GM19099 (cell line): ENCODE measurements around the gene KCNK4.
A peak's percentile ranks its signal among the peaks of the same experiment; 100 is the strongest.

Experiments used
- POLR2A ChIP-seq: IDR thresholded peaks from 3 replicates; pipeline ENCODE4 v1.6.1; 2011; ENCODE audit warnings: low read depth; ENCODE audit not compliant: insufficient read length; ENCODE audit errors: extremely low read depth

KCNK4 gene

DNA sequence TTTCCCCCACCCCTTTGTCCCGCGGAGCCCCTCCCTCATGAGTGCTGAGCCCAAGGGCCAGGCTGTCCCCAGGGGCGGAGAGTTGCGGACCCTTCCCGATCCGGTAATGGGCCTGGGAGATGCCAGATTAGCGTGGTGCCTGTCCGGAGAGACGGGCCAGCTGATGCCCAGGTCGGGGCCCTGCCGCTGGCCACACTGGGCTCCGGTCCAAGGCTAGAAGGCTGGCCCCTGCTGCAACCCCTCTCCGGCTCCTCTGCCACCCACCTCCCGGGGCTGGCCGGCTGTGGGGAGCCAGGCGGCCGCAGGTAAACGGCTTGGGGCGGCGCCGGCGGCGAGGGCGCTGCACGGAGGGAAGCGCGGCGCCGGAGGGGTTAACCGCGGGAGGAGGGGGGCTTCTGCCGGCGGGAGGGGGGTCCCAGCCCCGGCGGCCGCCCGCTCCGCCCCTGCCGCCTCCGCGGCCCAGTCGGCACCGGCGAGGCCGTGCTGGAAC, at the start of gene KCNK4:
TSS of gene KCNK4 (plus strand) at position 41 of the 490 bp plus-strand sequence. CDS start 1,717 bp downstream, outside the sequence.
- no peak for TF ChIP-seq POLR2A

DNA sequence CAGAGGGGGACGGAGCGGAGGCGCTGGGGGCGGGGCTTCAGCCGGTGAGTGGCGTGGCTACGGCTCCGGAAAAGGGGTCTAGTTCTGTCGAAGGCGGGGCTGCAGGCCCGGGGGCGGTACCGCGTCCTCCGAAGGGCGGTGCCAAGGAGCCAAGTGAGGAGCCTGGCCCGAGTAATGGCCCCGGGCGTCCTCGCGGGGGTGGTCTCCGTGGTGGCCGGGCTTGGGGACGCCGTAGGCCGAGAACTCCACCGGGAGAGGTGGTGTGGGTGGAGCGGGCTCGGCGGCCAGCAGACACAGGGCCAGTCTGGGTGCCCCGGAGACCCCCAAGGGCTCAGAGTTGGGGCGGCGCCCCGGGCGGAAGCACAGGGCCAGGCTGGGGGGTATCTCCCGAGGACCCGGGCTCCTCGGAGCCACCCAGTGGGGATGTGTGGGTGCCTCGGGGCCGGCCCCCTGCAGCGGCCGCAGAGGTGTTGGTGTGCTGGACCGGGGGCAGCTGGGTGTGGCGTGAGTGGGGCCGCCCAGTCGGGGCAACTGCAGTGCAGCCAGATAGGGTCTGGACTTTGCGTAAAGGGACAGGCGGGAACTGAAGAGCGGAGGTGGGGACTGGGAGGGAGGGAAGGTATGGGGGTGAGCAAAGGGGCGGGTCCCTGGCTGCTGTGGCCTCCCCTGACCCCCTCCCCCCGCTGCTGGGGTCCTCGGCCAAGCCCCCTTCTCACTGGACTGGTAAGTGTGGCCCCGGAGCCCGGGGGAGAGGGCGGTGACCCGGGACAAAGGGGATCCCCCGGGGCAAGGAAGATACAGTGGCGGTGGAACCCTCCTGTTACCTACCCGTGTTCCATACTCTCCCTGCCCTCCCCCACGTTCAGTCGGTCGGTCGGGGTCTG, 49.4 kb upstream of the KCNK4 start:
- peak; percentile 53 for TF ChIP-seq POLR2A

DNA sequence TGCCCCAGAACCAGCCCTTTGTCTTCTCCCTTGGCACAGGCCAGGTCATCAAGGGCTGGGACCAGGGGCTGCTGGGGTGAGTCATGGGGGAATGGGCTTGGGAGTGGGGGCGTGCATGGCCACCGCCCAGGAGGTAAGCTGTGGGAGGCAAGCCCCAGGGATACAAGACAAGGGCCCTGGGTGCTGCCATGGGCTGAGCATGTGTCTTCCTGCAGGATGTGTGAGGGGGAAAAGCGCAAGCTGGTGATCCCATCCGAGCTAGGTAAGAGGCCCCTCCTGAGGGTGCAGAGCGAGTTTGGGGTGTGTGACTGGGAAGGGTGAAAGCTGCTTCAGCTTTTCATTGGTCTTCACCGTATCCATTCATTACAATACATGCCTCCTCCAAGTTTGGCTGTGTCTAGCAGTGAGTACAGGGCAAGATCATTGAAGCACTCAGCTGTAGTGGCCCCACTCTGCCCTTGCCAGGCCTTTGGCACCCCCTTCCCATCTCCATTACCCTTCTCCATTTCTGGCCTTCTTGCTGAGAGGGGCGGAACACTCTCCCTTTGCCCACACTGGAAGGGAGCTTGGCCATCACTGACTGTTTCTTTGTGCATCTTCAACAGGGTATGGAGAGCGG, 47.8 kb upstream of the KCNK4 start:
- TF ChIP-seq POLR2A = no peak

DNA sequence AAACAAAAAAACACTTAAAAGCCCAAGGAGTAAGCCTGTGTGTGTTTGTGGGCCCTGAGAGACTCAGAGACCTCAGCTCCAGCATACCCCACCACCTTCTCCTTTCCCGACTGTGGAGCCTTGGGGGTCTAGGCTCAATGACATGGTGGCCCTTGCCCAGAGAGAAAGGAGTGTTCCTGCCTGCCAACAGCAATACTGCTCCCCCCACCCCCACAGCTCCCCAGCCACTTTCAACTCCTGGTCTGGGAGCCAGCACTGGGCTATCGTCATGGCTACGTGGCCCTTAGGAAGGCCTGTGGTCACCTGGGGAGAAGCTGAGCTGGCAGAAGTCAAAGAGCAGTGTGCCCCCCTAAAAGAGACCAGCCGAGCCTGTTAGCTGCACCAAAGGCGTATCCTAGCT, 47.0 kb upstream of the KCNK4 start:
- no peak for TF ChIP-seq POLR2A

DNA sequence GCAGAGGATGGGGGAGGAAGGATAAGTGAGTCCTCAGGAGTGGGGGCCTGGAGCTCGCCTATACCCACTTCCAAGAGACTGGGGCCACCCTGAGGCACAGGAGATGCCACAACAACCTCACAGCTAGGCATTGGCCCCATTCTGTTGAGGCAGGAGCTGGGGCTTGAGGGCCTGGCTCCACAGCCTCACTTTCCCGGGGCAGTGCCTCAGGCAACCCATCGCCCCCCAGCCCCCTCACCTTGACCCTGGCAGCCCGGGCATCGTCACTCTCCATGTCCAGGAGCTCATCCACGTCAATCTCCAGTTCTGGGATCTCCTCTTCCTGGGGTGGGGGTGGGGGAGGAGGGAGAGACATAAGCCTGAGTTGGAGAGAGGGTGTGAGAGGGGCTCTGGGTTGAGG, 46.1 kb upstream of the KCNK4 start:
- TF ChIP-seq POLR2A = peak; percentile 13

DNA sequence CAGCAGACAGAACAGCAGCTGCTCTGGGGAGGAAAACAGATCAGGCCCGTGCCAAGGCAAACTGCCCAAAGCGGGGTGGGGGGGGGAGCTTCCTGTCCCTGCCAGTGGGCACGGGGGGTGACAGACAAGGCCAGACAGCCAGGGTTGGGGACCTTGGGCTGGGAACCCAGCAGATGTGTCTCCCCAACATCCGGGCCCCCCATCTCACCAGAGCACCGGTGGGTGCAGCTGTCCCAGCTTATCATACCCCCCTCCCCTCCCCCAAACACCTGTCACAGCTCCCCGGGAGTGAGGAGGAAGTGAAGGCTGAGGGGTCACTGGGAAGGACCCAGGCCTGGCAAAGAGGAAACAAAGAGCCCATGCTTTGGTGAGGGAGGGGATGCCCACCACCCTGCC, 45.7 kb upstream of the KCNK4 start:
- no peak for TF ChIP-seq POLR2A

DNA sequence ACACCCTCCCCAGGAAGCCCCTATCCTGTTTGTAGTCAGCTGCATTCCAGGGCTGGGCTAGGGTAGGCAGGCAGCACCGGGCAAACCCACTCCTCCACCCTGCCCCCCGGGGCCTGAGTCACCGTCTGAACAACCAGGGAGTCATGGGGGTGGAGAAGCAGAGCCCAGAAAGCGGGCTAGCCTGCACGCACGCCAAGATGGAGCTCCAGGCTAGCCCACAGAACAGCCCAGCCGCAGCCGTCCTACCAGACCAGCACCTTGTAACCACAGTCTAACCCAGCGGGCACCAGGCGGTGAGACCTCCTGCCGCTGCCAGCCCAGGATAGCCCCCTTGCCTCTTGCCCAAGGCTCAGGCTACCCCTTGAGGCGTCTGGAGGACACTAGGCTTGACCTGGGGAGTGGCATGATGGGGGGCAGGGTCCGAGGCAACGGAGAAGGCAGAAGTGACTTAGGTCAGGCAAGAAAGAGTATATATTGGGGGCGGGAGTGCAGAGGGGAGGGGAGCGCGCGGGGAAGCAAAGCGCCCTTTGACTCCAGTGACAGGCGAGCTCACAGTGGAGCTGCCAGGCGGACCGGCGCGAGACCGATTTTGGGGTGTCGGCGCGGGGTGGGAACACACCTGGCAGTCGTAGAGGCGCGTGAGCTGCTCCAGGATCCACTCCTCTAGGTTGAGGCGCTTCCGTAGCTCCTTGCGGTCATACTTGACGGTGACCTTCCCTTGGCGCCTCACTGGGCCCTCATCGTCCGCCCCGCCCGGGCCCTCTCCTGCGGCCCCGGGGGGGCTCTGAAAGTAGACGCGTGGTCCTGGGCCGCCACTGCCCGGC, 45.1 kb upstream of the KCNK4 start:
- peak; percentile 1 for TF ChIP-seq POLR2A

DNA sequence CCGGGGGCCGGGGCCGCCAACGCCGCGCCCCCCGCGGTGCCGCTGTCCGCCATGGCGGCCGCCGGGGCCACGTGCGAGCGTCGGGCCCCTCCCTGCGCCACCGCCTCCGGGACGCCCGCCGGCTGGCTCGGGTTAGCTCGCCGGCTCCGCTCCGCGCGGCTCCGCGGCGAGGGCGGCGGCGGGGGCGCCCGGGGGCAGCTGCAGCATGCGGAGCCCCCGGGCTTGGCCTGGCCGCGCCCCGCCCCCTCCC, 44.6 kb upstream of the KCNK4 start:
- peak; percentile 4 for TF ChIP-seq POLR2A

DNA sequence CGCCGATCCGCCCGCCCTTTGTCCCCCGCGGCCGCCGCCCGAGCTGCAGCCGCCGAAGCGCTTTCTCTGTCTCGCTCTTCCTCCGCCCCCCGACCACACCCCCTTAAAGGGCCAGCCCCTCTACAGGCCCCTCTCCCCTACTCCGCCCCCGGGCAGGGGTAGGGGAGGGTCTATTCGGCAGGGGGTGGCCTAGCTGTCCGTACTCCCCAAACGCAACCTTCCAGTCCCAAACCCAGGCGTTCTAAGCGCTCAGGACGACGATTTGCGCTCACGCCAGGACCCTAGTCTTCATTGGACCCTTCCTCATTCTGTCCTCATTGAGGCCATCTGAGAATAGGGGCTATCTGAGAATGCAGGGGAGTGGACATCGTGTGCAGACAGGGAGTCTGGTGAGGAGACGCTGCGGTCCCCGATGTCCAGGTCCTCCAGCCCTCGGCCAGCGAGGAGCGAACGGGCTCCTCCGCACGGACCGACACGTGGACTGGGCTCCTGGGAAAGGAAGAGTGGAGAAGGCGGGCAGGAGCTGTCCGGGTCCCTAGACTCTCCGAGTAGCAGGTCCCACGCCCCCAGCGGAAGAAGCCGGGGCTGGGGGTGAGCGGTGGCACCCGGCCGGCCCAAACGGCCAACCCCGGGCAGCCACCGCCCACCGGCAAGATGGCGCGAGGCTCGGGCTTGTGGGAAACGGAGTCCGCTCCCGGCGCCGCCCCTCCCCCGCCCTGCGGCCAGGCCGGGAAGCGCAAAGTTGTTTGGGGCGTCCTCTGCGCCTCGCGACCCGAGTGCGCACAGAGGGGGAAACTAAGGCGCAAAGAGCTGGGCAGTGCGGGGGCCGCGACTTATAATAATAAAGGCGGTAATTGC, 44.0 kb upstream of the KCNK4 start, which contains the start of gene PPP1R14B:
TSS of gene PPP1R14B (minus strand) at position 73 of the 858 bp plus-strand sequence. CDS start 270 bp downstream, outside the sequence.
- peak; percentile 24 for TF ChIP-seq POLR2A

DNA sequence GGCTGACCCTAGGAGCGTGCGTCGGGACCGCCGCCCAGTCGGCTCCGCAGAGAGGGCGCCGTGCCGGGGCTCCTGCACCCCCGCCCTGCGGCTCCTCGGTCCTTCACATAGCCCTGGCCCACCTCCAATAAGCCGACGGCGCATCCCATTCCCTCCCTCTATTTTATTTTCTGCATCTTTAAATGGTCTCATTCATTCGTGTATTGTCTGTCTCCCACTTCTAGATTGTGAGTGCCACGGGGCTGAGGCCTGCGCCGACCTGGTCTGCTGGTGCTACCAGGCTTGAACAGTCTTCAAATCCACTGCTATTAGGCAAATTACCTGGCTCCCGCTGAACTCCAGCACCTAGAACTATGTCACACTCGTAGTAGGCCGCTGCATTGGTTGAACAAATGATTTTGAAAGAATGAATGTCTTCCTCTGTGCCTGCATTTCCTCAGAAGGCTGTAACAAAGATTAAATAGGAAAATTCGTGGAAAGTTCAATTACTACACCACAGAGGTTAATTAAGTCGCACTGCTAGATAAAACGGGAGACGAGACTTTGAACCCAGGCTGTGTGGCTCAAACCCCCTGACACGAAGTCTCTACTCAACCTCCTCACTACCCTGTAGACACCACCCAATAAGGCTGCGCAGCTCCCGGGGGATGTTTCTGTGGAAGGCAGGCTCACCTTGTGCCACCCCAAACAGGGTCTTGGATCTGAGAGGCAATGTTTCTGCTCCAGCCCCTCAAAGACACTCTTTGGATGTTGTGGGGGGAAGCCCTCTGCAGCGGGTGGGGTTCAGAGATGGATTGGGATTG, 43.2 kb upstream of the KCNK4 start:
- no peak for TF ChIP-seq POLR2A

DNA sequence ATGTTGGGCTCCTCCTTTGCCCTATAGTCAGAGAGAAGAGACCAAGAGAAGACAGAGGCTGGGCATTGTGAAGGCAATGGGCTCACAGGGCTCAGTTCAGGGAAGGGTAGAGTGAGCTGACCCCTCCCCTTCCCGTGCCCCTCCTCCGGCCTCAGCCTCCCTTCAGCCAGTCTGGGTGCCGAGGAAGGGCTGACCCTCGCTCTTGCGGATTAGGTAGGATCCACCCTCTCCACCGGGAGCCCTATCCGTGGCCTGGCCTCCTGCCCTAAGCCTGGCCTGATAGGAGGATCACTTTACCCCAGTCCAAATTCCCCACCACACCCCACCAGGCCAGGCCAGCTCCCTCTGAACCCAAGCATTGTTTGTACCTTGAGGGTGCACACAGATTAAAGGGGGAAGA, 42.5 kb upstream of the KCNK4 start:
- TF ChIP-seq POLR2A = no peak

DNA sequence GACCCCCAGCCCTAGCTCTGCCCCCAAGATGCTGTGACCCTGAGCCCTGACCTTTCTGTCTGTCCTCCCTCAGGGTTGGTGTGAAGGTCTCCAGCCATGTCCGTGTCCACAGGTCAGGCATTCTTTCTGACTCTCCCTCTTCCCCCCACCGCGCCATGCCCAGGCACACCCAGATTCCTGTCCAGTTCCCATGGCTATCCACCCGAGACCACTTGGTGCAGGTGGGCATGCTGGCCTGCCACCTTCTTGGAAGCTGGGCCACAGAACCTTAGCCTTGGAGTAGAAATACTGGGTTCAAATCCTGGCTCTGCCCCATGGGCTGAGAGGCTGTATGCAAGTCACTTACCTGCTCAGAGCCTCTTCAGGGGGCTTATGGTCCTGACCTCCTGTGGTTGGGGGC, 42.1 kb upstream of the KCNK4 start:
- no peak for TF ChIP-seq POLR2A

DNA sequence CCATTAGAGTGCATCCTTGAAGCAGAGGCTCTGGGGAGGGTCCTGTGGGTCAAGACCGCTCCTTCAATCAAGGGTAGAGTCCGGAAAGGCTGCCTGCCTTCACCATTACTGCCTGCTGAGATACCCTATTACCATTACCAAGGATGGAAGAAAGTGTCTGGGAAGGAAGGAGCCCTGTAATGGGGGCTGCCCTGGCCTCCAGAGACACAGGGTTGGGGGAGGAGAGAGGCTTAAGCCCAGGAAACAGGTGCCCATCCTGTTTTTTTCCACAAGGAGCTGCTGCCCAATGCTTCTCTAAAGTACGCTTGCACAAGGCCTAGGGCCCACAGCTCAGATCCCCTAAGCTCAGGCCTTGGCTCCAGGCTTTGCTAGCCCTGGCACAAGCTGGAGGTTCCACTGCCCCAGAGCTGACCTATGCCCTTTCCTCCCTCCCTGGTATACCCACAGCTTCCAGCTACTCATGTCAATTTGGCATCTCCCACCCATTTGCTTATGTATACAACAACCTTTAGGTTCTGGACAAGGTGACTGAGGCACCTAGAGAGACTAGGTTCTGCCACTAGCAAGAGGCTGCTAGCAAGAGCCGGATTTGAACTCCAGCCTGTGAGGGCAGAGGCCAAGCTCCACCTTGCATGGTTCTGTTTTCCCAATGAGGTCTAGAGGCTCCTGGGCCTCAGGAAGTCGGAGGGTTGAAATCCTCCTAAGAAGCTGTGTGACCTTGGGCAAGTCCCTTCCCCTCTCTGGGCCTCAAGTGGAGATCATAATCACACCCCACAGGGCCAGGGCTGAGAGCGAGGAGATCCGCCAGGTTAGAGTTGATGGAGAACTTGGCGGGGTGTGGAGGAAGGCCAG, 41.3 kb upstream of the KCNK4 start:
- no peak for TF ChIP-seq POLR2A

DNA sequence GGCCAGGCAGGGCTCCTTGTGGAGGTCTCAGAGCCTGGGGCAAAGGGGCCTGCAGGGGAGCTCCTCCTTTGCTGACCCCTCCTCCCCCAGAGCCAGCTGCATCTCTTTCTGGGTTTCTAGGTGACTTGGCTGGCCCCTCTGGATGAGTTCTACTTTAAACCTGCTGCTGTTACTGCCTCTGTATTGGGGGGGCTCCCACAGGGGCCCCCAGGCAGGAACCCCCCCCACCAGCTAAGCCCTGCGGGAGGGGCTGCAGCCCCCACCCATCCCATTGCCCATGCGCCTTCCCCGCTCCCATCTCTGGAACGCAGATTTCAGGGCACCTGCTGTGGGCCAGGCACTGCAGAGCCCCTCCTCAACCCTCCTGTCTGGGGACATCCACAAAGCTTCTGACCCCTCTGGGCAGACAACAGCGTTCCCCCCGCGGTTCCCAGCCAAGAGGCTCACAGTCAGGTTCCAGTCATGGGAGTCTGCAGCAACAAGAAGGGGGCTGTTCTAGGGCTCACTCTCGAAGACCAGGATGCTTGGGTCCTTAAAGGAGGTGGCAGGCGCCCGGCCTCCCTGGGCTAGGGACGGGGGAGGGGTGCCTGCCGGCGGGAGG, 40.6 kb upstream of the KCNK4 start:
- TF ChIP-seq POLR2A = no peak
